ENCODE results near the gene DDX47. TPM values are rescaled to one million over a fixed set of nuclear protein-coding genes. Genes with fewer than 3 reads are reported as not detected.

Gene DDX47
- total and polyA plus RNA-seq, 2 of the 4 experiments (the other 2 are of a cell fraction), result 77.8 to 89.5 TPM

GRCh38 chr12:12790956-12791355 is 22.2 kb upstream of the DDX47 start:
- CTCF ChIA-PET, result interaction anchor here (2.1 kb wide), 1 partner anchor 18 kb away, joined by 5 read pairs; no protein-coding TSS in a partner anchor
- dilution Hi-C loops (cut with HindIII; ENCODE audit: low sequenced_read_pairs, unreplicated experiment), result no loop called here

More at GRCh38 chr12:12790956-12791355, 22.2 kb upstream of the DDX47 start:
- ATAC-seq (ENCODE audit: low read depth), result no peak
- Histone ChIP-seq H4K20me1 (ENCODE audit: insufficient read depth, low read length) (no peaks in the 10 kb centered on the region), H3K9ac (ENCODE audit: low read depth, low read length) (no peak overlapping the region), H3K23ac (ENCODE audit: low read depth, low read length) (no peak overlapping the region), H3K14ac (replicated peaks; ENCODE audit: low read depth, low read length) (no peak overlapping the region), H3K27ac (ENCODE audit: insufficient read depth, low read length) (no peak overlapping the region), H2AFZ (replicated peaks; ENCODE audit: low read length, poor library complexity) (no peak overlapping the region), H4K91ac (ENCODE audit: insufficient read depth, low read depth, low read length) (no peak overlapping the region), H2BK5ac (ENCODE audit: low read depth, low read length, poor library complexity, severe bottlenecking) (no peak overlapping the region), H3K4ac (ENCODE audit: low read depth, low read length) (no peak overlapping the region), H2BK20ac (ENCODE audit: low read depth, low read length) (no peak overlapping the region), H2AK5ac (ENCODE audit: low read depth, low read length) (no peak overlapping the region), H3K36me3 (ENCODE audit: control insufficient read depth, insufficient read depth, low read length) (no peaks in the 10 kb centered on the region), H3K18ac (ENCODE audit: low read depth, low read length) (no peak overlapping the region), H2BK15ac (ENCODE audit: low read depth, low read length) (no peak overlapping the region), H3K4me3 (ENCODE audit: insufficient read depth, low read depth, low read length) (no peak overlapping the region), H4K5ac (ENCODE audit: low read depth, low read length) (no peak overlapping the region), H3K9me1 (ENCODE audit: insufficient read depth, low read length) (0 out of 2 replicates have a peak, but pooled peaks cover 6% of the 10 kb centered on the region), H4K8ac (ENCODE audit: low read depth in 2 of 2, low read length in 2 of 2) (no peak overlapping the region; a peak in 1 of 4 replicates), H3K56ac (ENCODE audit: extremely low read depth, insufficient read depth, low read length) (no peak overlapping the region), H3K27me3 (ENCODE audit: control insufficient read depth, insufficient read depth, low read length) (no peaks in the 10 kb centered on the region), H2AK9ac (replicated peaks; ENCODE audit: low read depth, low read length, poor library complexity) (no peak overlapping the region), H2BK120ac (ENCODE audit: low read depth, low read length) (no peak overlapping the region), H3K79me1 (ENCODE audit: low read depth in 1 of 2, low read length in 2 of 2) (peaks cover 8 to 29% of the 10 kb centered on the region in 2 experiments; a peak in 3 of 4 replicates), H3K9me3 (ENCODE audit: control insufficient read depth, insufficient read depth, low read length) (no peaks in the 10 kb centered on the region), H3K4me1 (ENCODE audit: control insufficient read depth, insufficient read depth, low read length) (peaks cover 19% of the 10 kb centered on the region), H3K4me2 (ENCODE audit: low read depth, low read length) (no peak overlapping the region)
- intact Hi-C loops (cut with micrococcal nuclease), result no loop called here
- DNase-seq, result no peak
- in situ Hi-C loops (cut with MboI; ENCODE audit: low sequenced_read_pairs), result loop anchor here (10.0 kb wide), 2 partner anchors 194 to 444 kb away; no protein-coding TSS in a partner anchor
- TF ChIP-seq CEBPB (IDR thresholded peaks at IDR 0.05; ENCODE audit: low read depth, low read length) (no peak), MAFK (IDR thresholded peaks at IDR 0.05; ENCODE audit: low read depth, low read length) (no peak), RCOR1 (IDR thresholded peaks at IDR 0.05; ENCODE audit: insufficient replicate concordance, low read length) (no peak), ELK1 (IDR thresholded peaks at IDR 0.05; ENCODE audit: borderline replicate concordance, low read depth, low read length) (no peak), RFX5 (IDR thresholded peaks at IDR 0.05; ENCODE audit: low read depth, low read length) (no peak), RAD21 (IDR thresholded peaks at IDR 0.05; ENCODE audit: low read length) (no peak), CHD1 (IDR thresholded peaks at IDR 0.05; ENCODE audit: low read depth, low read length) (no peak), NFE2L2 (IDR thresholded peaks at IDR 0.05; ENCODE audit: low read depth, low read length) (no peak), BHLHE40 (IDR thresholded peaks at IDR 0.05; ENCODE audit: low read depth, low read length) (no peak), POLR2A (IDR thresholded peaks at IDR 0.05; ENCODE audit: low read depth, low read length) (no peak), MXI1 (IDR thresholded peaks at IDR 0.05; ENCODE audit: borderline replicate concordance, low read depth, low read length) (no peak), MAZ (IDR thresholded peaks at IDR 0.05; ENCODE audit: borderline replicate concordance, low read depth, low read length) (no peak), CTCF (conservative IDR thresholded peaks at IDR 0.05; ENCODE audit: low read depth, low read length) (no peak), FOS (IDR thresholded peaks at IDR 0.05; ENCODE audit: low read depth, low read length) (no peak)
- no CpG with 5 or more reads among the region's 4 CpGs for WGBS, 2 experiments (ENCODE audit: extremely low coverage in 2 of 2, insufficient read length in 1 of 2)
- POLR2A ChIA-PET (ENCODE audit: unreplicated experiment), result no interaction called here
- no TSS peak for BruUV-seq (replicated peaks)
